ENCODE data around the gene ZNF526.
"Not testable (repeated sequence)": the region's sequence is repeated elsewhere in the genome, so short reads cannot be mapped to it uniquely, and the experiment has no call there.

ZNF526 gene

DNA sequence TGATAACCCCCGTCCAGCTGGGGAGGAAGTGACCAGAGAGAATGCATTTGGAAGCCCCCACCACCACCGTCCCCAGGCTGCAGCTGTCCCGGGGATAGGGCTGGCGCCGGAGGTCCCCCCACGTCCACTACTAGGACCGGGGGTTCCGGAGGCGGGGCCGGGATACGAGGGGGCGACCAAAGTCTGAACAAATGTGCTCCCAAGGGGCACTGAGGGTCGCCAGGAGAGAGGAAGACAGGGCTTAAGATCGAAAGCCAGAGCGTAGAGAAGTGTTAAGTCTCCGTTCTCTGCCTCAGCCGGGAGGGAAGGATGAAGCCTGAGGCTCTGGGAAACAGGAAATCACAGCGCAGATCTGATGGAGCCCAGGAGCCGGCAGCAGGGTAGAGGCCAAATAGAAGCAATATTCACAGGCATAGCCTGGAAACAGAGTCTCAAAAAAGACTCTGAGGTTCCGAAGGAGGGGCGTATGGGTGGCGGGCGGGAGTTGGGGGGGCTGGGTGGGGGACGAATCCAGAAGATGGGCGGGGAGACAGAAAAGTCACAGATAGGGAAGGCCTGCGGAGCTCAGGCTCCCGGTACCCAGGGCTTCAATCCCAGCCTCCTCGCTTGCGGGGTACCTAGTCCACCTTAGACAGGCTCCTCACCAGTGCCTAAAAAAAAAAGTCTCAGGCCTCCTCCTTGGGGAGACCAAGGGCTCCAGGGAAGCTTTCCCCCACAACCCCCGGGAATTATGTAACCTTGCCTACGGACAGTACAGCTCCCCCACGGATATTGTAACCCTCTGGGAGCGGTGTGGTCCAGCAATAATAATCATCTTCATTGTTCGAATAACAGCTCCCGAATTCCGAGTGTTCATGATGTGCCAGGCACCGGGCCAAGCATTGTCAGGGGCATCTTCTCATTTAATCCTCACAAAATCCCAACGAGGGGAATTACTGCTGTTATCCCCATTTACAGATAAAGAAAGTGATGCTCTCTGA lies 35.9 kb downstream of the ZNF526 start:
- peak overlapping the region; percentile 70 for H3K4me3 ChIP-seq (ENCODE audit: low read depth, low read length)
- H3K4me1 ChIP-seq, result peaks cover 7% of the 10 kb centered on the region
- peak; percentile 72 for DNase-seq
- H3K9me3 ChIP-seq, result no peaks in the 10 kb centered on the region
- peaks cover 4% of the 10 kb centered on the region; the same call in 1 of the 2 replicates for H3K36me3 ChIP-seq
- H3K27me3 ChIP-seq, result no peaks in the 10 kb centered on the region
- TF ChIP-seq, protein P1, sequence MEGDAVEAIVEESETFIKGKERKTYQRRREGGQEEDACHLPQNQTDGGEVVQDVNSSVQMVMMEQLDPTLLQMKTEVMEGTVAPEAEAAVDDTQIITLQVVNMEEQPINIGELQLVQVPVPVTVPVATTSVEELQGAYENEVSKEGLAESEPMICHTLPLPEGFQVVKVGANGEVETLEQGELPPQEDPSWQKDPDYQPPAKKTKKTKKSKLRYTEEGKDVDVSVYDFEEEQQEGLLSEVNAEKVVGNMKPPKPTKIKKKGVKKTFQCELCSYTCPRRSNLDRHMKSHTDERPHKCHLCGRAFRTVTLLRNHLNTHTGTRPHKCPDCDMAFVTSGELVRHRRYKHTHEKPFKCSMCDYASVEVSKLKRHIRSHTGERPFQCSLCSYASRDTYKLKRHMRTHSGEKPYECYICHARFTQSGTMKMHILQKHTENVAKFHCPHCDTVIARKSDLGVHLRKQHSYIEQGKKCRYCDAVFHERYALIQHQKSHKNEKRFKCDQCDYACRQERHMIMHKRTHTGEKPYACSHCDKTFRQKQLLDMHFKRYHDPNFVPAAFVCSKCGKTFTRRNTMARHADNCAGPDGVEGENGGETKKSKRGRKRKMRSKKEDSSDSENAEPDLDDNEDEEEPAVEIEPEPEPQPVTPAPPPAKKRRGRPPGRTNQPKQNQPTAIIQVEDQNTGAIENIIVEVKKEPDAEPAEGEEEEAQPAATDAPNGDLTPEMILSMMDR (IDR thresholded peaks at IDR 0.05; ENCODE audit: low read depth, low read length), result no peak

- not testable (repeated sequence) for H3K27me3 ChIP-seq; H3K4me3 ChIP-seq (ENCODE audit: low read depth, low read length); DNase-seq; H3K4me1 ChIP-seq; H3K9me3 ChIP-seq; H3K36me3 ChIP-seq
These were observed 37.7 kb downstream of the ZNF526 start for GRCh38 chr19:42257842-42258241.

GRCh38 chr19:42261763-42262162 lies 41.7 kb downstream of the ZNF526 start:
- Histone ChIP-seq H3K4me3 (ENCODE audit: low read depth, low read length) (no peak overlapping the region), H3K27me3 (no peaks in the 10 kb centered on the region), H3K9me3 (no peaks in the 10 kb centered on the region), H3K4me1 (no peaks in the 10 kb centered on the region), H3K36me3 (no peaks in the 10 kb centered on the region)
- DNase-seq, result no peak
- TF ChIP-seq, protein P1 (IDR thresholded peaks at IDR 0.05; ENCODE audit: low read depth, low read length), result no peak

GRCh38 chr19:42266105-42266504 lies 46.0 kb downstream of the ZNF526 start:
- H3K36me3 ChIP-seq; H3K27me3 ChIP-seq; DNase-seq; H3K9me3 ChIP-seq; H3K4me1 ChIP-seq; H3K4me3 ChIP-seq (ENCODE audit: low read depth, low read length): not testable (repeated sequence)

- peak overlapping the region; percentile 86 for H3K4me3 ChIP-seq (ENCODE audit: low read depth, low read length)
- not testable (repeated sequence) for H3K27me3 ChIP-seq, H3K36me3 ChIP-seq, DNase-seq, H3K9me3 ChIP-seq, H3K4me1 ChIP-seq
These were observed 47.0 kb downstream of the ZNF526 start for GRCh38 chr19:42266928-42267603.

DNA sequence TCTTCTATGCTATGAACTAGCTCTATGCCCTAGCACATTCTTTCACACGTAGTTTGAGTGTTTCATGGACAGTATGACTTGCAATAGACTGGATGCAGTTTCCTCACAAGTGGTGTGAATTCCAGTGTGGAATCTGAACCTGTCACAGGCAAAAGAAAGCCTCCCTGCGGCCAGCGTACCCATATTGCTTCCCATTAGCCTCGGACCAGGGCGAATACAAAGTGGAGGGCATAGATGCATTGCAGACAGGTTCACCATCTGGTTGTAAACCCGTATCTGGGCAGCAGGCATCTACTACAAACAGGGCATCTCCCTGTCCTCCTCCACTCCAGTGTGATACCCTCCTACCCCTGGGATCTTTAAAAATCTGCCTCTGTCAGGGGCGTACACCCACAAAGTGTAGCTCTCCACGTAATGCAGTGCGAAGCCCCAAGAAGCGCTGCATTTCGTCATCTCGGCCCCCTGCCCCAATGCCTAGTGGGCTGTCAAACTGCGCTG lies 47.6 kb downstream of the ZNF526 start:
- Histone ChIP-seq H3K27me3 (no peaks in the 10 kb centered on the region), H3K4me1 (no peaks in the 10 kb centered on the region), H3K36me3 (peaks cover 12% of the 10 kb centered on the region), H3K4me3 (ENCODE audit: low read depth, low read length) (peak overlapping the region; percentile 86), H3K9me3 (no peaks in the 10 kb centered on the region)
- no peak for DNase-seq
- TF ChIP-seq, protein P1 (IDR thresholded peaks at IDR 0.05; ENCODE audit: low read depth, low read length), result no peak

- Histone ChIP-seq H3K4me3 (ENCODE audit: low read depth, low read length) (peak overlapping the region; percentile 86), H3K27me3 (no peaks in the 10 kb centered on the region), H3K36me3 (peaks cover 17% of the 10 kb centered on the region), H3K9me3 (no peaks in the 10 kb centered on the region), H3K4me1 (no peaks in the 10 kb centered on the region)
- TF ChIP-seq, protein P1 (IDR thresholded peaks at IDR 0.05; ENCODE audit: low read depth, low read length), result no peak
- peak; percentile 100 for DNase-seq
These were observed 48.1 kb downstream of the ZNF526 start for GRCh38 chr19:42268142-42268703.
